Upper lobe of right lung (tissue), 1 donor: Measurements from ENCODE around the gene DOK6. TPM values are rescaled to one million over a fixed set of nuclear protein-coding genes. Genes with fewer than 3 reads are reported as not detected.

Experiments
- ATAC-seq: fragments of 200-7000 bp; cut with Tn5 transposase; one replicate; pipeline ENCODE4 v1.9.1; 2020; ENCODE audit warnings: mild to moderate bottlenecking, moderate library complexity
- DNase-seq: peaks from one replicate; pipeline ENCODE4 v3.0.0-alpha.2; 2020
- H3K27ac ChIP-seq: fragments of 200-600 bp; one replicate; pipeline ENCODE4 v1.8.0; 2022
- H3K27me3 ChIP-seq: fragments of 200-600 bp; one replicate; pipeline ENCODE4 v1.8.0; 2022; ENCODE audit warnings: mild to moderate bottlenecking
- H3K36me3 ChIP-seq: fragments of 200-600 bp; one replicate; pipeline ENCODE4 v1.8.0; 2022
- H3K4me1 ChIP-seq: fragments of 200-600 bp; one replicate; pipeline ENCODE4 v1.8.0; 2022
- H3K4me3 ChIP-seq: fragments of 200-600 bp; one replicate; pipeline ENCODE4 v1.8.0; 2022; ENCODE audit warnings: mild to moderate bottlenecking
- H3K9me3 ChIP-seq: fragments of 200-600 bp; one replicate; pipeline ENCODE4 v1.8.0; 2022
- CTCF ChIP-seq: fragments of 200-600 bp; IDR thresholded peaks from one replicate; pipeline ENCODE4 v1.8.0; 2022; ENCODE audit warnings: antibody characterized with exemption
- intact Hi-C: fragments of 100-400 bp; cut with DNase I; formaldehyde crosslinking; loops from one replicate; pipeline ENCODE4 v1.11.0; 2022
- total RNA-seq: library from RNA; stranded (reverse); fragmentation: NEBNext Ultra II Directional; extraction: Animal tissue kit (Norgen Biotek cat#: 25700); gene quantifications from one replicate; pipeline ENCODE4 v1.2.1, GENCODE V29; 2021
- donor health status: DM: no; HTN: yes; CAD: no; lungs with severe emphysema.

Gene DOK6
- total RNA-seq, 1 donor from 2014 or later: 5.9 TPM

- no peak for ATAC-seq
- Histone ChIP-seq H3K9me3 (no peaks in the 10 kb centered on the region), H3K36me3 (no peaks in the 10 kb centered on the region), H3K4me3 (no peak overlapping the region), H3K27me3 (no peaks in the 10 kb centered on the region), H3K27ac (no peak overlapping the region), H3K4me1 (no peaks in the 10 kb centered on the region)
- no peak for TF ChIP-seq CTCF
- DNase-seq: no peak
- intact Hi-C loops: no loop called here
Observed at GRCh38 chr18:69885841-69886531, 485.3 kb downstream of the DOK6 start.

- no peaks in the 10 kb centered on the region for H3K4me1 ChIP-seq
- H3K9me3 ChIP-seq: no peaks in the 10 kb centered on the region
- H3K27ac ChIP-seq: no peak overlapping the region
- ATAC-seq (no peak), DNase-seq (no peak)
- intact Hi-C loops: no loop called here
- H3K4me3 ChIP-seq: no peak overlapping the region
- H3K27me3 ChIP-seq: no peaks in the 10 kb centered on the region
- TF ChIP-seq CTCF: no peak
- H3K36me3 ChIP-seq: no peaks in the 10 kb centered on the region
Observed at GRCh38 chr18:69887256-69887655, 486.6 kb downstream of the DOK6 start.

- DNase-seq: no peak
- no peaks in the 10 kb centered on the region for H3K36me3 ChIP-seq
Observed at GRCh38 chr18:69889009-69889408, 488.3 kb downstream of the DOK6 start.

GRCh38 chr18:69890558-69890957 lies 489.9 kb downstream of the DOK6 start:
- intact Hi-C loops: no loop called here
- Histone ChIP-seq H3K9me3 (no peaks in the 10 kb centered on the region), H3K27me3 (no peaks in the 10 kb centered on the region), H3K36me3 (no peaks in the 10 kb centered on the region), H3K27ac (no peak overlapping the region), H3K4me3 (no peak overlapping the region), H3K4me1 (no peaks in the 10 kb centered on the region)
- TF ChIP-seq CTCF: no peak
- no peak for DNase-seq
- ATAC-seq: no peak

More at GRCh38 chr18:69889009-69889408, 488.3 kb downstream of the DOK6 start:
- intact Hi-C loops: no loop called here
- Histone ChIP-seq H3K9me3 (no peaks in the 10 kb centered on the region), H3K4me1 (no peaks in the 10 kb centered on the region), H3K4me3 (no peak overlapping the region), H3K27me3 (no peaks in the 10 kb centered on the region), H3K27ac (no peak overlapping the region)
- ATAC-seq: no peak
- no peak for TF ChIP-seq CTCF

GRCh38 chr18:69894467-69894866 lies 493.8 kb downstream of the DOK6 start:
- H3K4me3 ChIP-seq: no peak overlapping the region
- H3K36me3 ChIP-seq: no peaks in the 10 kb centered on the region
- no peak for DNase-seq
- no peak for TF ChIP-seq CTCF
- H3K27ac ChIP-seq: no peak overlapping the region
- ATAC-seq: no peak
- H3K4me1 ChIP-seq: no peaks in the 10 kb centered on the region
- H3K9me3 ChIP-seq: no peaks in the 10 kb centered on the region
- no peaks in the 10 kb centered on the region for H3K27me3 ChIP-seq
- intact Hi-C loops: no loop called here
